ENCODE data around the gene UNC5B.

- TF ChIP-seq CTCF (IDR thresholded peaks at IDR 0.05) (no peak), POLR2A (IDR thresholded peaks at IDR 0.05) (no peak)
These were observed 33.0 kb upstream of the UNC5B start for GRCh38 chr10:71179382-71179781.

Data from tibial nerve (tissue), 3 donors.